HG03280 (cell line): ENCODE results near the gene ERCC2.
A peak's percentile ranks its signal among the peaks of the same experiment; 100 is the strongest.
"Not testable (repeated sequence)": the region's sequence is repeated elsewhere in the genome, so short reads cannot be mapped to it uniquely, and the experiment has no call there.

Experiments
- ATAC-seq: cut with Tn5 transposase; IDR thresholded peaks from one replicate; pipeline ENCODE4 v1.9.1; 2021; ENCODE audit warnings: mild to moderate bottlenecking, moderate library complexity; ENCODE audit not compliant: unreplicated experiment

ERCC2 gene

GRCh38 chr19:45370410-45371204 is at the start of gene ERCC2:
Gene ERCC2 (minus strand): TSS chr19:45370573. CDS start chr19:45370540, 33 bp downstream.
- peak; percentile 96 for ATAC-seq

DNA sequence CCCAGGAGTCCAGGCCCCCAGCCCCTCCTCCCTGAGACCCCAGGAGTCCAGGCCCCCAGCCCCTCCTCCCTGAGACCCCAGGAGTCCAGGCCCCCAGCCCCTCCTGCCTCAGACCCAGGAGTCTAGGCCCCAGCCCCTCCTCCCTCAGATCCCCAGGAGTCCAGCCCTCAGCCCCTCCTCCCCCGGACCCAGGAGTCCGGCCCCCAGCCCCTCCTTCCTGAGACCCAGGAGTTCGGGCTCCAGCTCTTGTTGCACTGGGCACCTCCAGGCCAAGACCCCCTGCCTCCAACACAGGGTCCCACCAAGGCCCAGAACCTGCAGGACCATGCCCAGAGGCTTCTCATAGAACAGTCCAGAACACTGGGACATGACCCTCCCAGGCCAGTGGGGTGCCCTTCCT is 49.5 kb upstream of the ERCC2 start:
- ATAC-seq, result no peak

DNA sequence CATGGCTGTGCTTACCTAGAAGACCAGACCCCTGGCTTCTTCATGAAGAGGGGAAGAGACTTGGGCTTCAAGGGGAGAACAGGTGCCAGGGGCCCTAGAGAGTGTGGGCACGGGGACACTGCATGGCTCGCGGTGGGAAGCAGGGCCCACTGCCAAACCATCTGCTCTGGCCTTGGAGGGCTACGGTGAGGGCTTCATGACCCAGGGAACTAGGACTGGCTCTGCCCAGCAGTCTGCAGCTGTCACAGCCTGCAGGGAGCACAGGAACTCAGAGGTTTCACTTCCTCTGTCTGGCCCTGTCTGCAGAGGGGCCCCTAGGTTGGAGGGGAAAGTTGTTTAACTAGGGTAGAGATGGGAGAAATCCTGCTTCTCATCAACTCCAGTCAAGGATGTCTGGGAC is 49.0 kb upstream of the ERCC2 start:
- peak; percentile 38 for ATAC-seq

DNA sequence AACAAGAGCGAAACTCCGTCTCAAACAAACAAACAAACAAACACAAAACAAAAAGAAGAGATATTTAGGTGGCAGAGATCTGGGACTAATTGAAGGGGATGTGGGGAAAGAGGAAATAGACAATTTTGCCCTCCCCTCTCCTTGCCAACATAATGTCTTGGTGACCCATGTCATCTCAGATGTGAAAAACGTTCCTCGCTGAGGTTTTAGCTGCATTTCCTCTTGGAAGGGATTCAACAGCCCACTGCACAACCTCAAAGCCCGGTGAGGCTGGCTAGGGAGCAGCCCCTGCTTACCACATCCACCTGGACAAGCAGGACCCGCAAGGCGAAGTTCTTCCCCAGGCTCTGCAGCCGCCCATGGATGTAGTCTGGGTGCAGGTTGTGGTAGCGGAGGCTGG is 48.4 kb upstream of the ERCC2 start:
- ATAC-seq, result no peak

- ATAC-seq, result no peak
Measured at GRCh38 chr19:45417151-45417550, 46.8 kb upstream of the ERCC2 start.

DNA sequence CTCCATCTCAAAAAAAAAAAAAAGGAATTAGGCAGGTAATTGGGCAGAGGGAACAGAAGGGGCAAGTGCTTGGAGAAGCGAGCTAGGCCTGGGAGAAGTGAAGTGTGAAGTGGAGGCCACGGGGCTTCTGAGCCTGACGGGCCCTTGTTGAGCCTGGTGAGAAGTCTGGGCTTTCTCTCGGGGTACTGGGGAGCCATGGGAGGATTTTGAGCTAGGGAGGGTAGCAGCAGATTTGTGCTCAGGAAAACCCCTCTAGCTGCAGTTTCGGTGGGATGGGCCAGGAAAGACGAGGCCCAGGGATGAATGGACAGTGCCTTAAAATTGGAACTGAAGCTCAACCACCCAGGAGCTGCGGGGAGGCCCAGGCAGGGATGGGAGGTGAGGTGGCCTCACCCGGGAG is 44.1 kb upstream of the ERCC2 start:
- no peak for ATAC-seq

GRCh38 chr19:45413497-45413896 is 43.1 kb upstream of the ERCC2 start:
- no peak for ATAC-seq

DNA sequence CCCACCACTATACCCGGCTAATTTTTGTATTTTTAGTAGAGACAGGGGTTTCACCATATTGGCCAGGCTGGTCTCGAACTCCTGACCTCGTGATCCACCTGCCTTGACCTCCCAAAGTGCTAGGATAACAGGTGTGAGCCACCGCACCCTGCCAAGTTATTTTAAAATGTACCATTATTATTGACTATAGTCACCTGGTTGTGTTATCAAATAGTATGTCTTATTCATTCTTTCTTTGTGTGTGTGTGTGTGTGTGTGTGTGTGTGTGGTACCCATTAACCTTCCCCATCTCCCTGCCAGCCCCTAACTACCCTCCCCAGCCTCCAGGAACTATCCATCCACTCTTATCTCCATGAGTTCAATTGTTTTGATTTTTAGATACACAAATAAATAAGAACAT is 40.0 kb upstream of the ERCC2 start:
- ATAC-seq, result not testable (repeated sequence)

DNA sequence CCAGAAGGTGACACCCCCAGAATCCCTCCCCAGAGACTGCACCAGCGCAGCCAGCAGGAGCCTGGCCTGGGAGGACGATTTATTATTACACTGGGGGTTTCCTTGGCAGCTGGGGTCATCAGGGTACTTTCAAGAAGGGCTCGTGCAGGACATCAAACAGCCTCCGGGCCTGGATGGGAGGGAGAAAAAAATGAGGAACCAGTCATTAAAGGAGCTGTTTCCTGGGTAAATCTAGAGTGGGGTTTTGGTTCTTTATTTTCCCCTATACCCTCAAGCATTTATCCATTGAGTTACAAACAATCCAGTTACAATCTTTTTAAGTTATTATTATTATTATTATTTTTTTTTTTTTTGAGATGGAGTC is 39.2 kb upstream of the ERCC2 start:
- no peak for ATAC-seq

DNA sequence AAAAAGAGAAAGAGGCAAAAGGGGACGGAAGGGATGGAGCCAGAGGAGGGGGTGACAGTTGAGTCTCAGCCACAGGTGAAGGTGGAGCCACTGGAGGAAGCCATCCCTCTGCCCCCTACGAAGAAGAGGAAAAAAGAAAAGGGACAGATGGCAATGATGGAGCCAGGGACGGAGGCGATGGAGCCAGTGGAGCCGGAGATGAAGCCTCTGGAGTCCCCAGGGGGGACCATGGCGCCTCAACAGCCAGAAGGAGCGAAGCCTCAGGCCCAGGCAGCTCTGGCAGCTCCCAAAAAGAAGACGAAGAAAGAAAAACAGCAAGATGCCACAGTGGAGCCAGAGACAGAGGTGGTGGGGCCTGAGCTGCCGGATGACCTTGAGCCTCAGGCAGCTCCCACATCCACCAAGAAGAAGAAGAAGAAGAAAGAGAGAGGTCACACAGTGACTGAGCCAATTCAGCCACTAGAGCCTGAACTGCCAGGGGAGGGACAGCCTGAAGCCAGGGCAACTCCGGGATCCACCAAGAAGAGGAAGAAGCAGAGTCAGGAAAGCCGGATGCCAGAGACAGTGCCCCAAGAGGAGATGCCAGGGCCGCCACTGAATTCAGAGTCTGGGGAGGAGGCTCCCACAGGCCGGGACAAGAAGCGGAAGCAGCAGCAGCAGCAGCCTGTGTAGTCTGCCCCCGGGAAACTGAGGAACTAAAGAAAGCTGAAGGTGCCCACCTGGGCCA is 38.6 kb upstream of the ERCC2 start:
- ATAC-seq, result no peak

- ATAC-seq, result no peak
Measured at GRCh38 chr19:45408121-45408520, 37.7 kb upstream of the ERCC2 start.

- ATAC-seq, result not testable (repeated sequence)
Measured at GRCh38 chr19:45407585-45407984, 37.2 kb upstream of the ERCC2 start.

- ATAC-seq, result no peak
Measured at GRCh38 chr19:45407091-45407375, 36.7 kb upstream of the ERCC2 start.

GRCh38 chr19:45406226-45407090 is 36.1 kb upstream of the ERCC2 start, which contains the start of gene POLR1G:
Gene POLR1G (plus strand): TSS chr19:45406644. CDS start chr19:45406697, 53 bp downstream.
- peak; percentile 61 for ATAC-seq

GRCh38 chr19:45405435-45406225 is 35.3 kb upstream of the ERCC2 start:
- ATAC-seq, result peak; percentile 54

DNA sequence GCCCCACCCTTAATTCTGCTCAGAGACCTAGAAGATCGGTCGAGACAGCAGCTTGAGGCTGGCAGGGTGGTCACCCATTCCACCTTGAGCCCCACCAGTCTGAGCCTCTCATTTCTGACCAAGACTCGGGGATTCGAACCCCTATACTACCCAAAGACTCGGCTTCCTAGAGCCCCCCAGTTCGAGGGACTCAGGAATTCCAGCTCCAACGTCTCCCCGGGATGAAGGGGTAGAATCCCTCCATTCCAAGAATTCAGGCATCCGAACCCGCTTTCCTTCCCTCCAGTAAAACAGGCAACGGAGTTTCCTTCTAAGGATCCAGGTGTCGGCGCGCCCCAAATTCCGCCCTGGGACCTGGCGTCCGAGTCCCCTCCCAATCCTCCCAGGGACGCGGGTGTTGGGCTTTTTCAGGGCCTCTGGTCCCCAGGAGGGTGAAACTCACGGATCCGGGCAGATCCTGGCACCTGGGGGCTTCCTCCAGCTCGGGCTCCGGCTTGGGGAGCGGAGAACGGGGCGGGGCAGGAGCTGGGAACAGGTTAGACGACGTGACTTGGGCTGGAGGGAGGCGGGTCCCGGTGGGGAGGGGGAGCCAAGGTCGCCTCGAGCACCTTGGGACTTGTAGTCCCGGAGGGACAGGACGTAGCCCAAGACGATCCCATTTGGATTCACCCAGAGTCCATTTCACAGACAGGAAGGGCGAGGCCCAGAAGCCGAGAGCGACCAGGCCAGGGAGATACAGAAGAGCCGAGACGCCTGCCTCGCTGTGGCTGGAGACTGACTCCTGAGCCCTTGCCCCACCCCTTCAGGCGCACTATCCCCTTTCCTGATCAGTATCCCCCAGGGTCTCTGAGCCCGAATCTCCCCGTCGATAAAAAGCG is 34.4 kb upstream of the ERCC2 start, which contains the start of gene PPP1R13L:
Gene PPP1R13L (minus strand): TSS at position 513 of the 878 bp plus-strand sequence. CDS start 6,751 bp downstream, outside the sequence.
- ATAC-seq, result peak; percentile 27

DNA sequence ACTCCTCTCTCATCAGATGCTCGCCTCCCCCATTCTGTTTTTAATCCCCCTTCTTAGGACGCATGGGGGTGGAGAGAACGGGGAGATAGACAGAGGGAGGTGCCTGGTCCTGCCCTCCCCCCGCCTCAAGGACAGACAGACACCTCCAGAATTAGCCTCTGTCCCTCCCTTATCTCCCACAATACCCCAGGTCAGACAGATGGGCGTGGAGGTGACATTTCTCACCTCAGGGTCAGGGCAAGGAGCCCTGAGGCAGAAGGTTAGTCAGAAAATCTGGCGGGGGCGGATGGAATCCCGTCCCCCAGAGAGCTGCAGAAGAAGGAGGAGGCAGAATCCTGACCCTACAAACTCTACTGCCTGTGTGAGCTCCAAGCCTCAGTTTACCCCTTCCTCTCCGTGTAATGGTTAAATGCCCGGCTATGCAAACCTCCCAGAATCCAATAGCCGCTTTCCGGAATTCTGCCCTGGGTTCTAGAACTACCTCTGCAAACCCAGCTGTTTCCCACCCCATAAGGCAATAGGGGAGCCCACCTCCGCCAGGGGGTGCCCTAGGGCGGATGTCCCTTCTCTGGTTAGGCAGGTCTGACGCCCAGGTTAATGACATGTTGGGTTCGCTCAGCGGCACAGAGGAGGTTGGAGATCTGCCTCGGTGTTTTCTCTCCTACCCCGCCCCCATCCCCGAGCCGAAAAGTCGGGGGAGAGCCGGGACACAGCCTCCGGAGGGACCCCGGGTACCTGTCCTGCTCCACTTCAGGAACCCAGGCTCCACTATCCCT is 33.6 kb upstream of the ERCC2 start:
- no peak for ATAC-seq

- no peak for ATAC-seq
Measured at GRCh38 chr19:45403272-45403671, 32.9 kb upstream of the ERCC2 start.
